HG02884 (cell line): Measurements from ENCODE around the gene MIDN.
A peak's percentile ranks its signal among the peaks of the same experiment; 100 is the strongest.

Experiments
- ATAC-seq: cut with Tn5 transposase; IDR thresholded peaks from one replicate; pipeline ENCODE4 v1.9.1; 2021; ENCODE audit warnings: mild to moderate bottlenecking, moderate library complexity; ENCODE audit not compliant: unreplicated experiment

Gene MIDN

GRCh38 chr19:1257475-1258162, 9.2 kb downstream of the MIDN start:
- ATAC-seq: no peak

GRCh38 chr19:1258163-1258492, 9.7 kb downstream of the MIDN start:
- no peak for ATAC-seq

GRCh38 chr19:1258707-1259205, 10.4 kb downstream of the MIDN start:
- no peak for ATAC-seq

GRCh38 chr19:1259206-1259875, 11.0 kb downstream of the MIDN start:
- ATAC-seq: no peak

- ATAC-seq: no peak
Measured at GRCh38 chr19:1259876-1260748, 11.7 kb downstream of the MIDN start.

- peak; percentile 57 for ATAC-seq
Measured at GRCh38 chr19:1260749-1261537, 12.6 kb downstream of the MIDN start.

GRCh38 chr19:1261538-1261797, 13.1 kb downstream of the MIDN start:
- ATAC-seq: no peak

- ATAC-seq: no peak
Measured at GRCh38 chr19:1261798-1262622, 13.6 kb downstream of the MIDN start.

GRCh38 chr19:1262623-1263123, 14.3 kb downstream of the MIDN start:
- no peak for ATAC-seq

- ATAC-seq: no peak
Measured at GRCh38 chr19:1263188-1263587, 14.8 kb downstream of the MIDN start.

- no peak for ATAC-seq
Measured at GRCh38 chr19:1264801-1265614, 16.6 kb downstream of the MIDN start.

- no peak for ATAC-seq
Measured at GRCh38 chr19:1265615-1266128, 17.3 kb downstream of the MIDN start.

- ATAC-seq: no peak
Measured at GRCh38 chr19:1266129-1266915, 17.9 kb downstream of the MIDN start.

GRCh38 chr19:1266916-1267476, 18.6 kb downstream of the MIDN start:
- no peak for ATAC-seq

- ATAC-seq: no peak
Measured at GRCh38 chr19:1267477-1268225, 19.3 kb downstream of the MIDN start.

- no peak for ATAC-seq
Measured at GRCh38 chr19:1268226-1269064, 20.1 kb downstream of the MIDN start.
